ENCODE measurements around the gene POU2AF2. TPM values are rescaled to one million over a fixed set of nuclear protein-coding genes. Genes with fewer than 3 reads are reported as not detected.

The POU2AF2 gene
- total RNA-seq, 1 donor from 2014 or later = not detected

GRCh38 chr11:111269146-111269868 lies 23.8 kb downstream of the POU2AF2 start:
- CTCF ChIA-PET = no interaction called here
- H3K36me3 Mint-ChIP-seq (ENCODE audit: low read depth) = no peaks in the 10 kb centered on the region
- intact Hi-C loops (cut with micrococcal nuclease) = no loop called here
- no peak overlapping the region for H3K4me3 Mint-ChIP-seq
- no peak for DNase-seq
- H3K4me1 Mint-ChIP-seq = peaks cover 14% of the 10 kb centered on the region
- no peak for ATAC-seq (ENCODE audit: low read depth)
- no peaks in the 10 kb centered on the region for H3K9me3 Mint-ChIP-seq
- TF ChIP-seq CTCF (IDR thresholded peaks at IDR 0.05) = no peak
- POLR2A ChIA-PET = no interaction called here
- H3K27ac Mint-ChIP-seq = no peak overlapping the region
- H3K27me3 Mint-ChIP-seq = no peaks in the 10 kb centered on the region

DNA sequence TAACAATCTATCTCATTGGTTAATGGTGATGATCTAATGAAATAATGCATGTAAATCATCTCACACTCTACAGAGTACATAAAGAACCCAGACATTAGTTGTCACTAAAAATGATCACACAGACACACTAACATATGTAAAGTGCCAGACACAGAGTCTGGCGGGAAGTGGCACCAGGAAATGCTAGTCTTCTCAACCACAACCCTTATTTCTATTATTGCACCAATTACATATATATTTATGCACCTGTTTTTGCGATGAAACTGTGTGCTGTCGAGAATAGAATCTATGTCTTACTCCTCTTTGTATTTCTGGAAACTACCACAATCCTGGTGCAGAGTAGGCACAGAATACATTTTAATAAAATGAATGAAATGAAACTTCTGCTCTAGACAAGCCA lies 26.9 kb downstream of the POU2AF2 start:
- intact Hi-C loops (cut with micrococcal nuclease) = no loop called here
- no peak for ATAC-seq (ENCODE audit: low read depth)
- CTCF ChIA-PET = interaction anchor here (0.9 to 1.3 kb wide), 2 partner anchors 14 to 151 kb away, joined by 3 read pairs; no protein-coding TSS in a partner anchor
- Mint-ChIP-seq H3K4me3 (no peak overlapping the region), H3K9me3 (no peaks in the 10 kb centered on the region), H3K4me1 (peaks cover 14% of the 10 kb centered on the region), H3K27ac (no peak overlapping the region), H3K27me3 (no peaks in the 10 kb centered on the region), H3K36me3 (ENCODE audit: low read depth) (no peaks in the 10 kb centered on the region)
- no peak for TF ChIP-seq CTCF (IDR thresholded peaks at IDR 0.05)
- POLR2A ChIA-PET = no interaction called here
- DNase-seq = no peak

GRCh38 chr11:111282562-111283075 lies 37.1 kb downstream of the POU2AF2 start:
- ATAC-seq (ENCODE audit: low read depth) (no peak), DNase-seq (no peak)
- CTCF ChIA-PET = interaction anchor here (0.6 to 12.1 kb wide), 19 partner anchors 8 to 837 kb away, joined by 3 to 231 read pairs (median 4); partner anchors contain the start of genes POU2AF1 and PPP2R1B
- intact Hi-C loops (cut with micrococcal nuclease) = loop anchor here (1.0 to 5.0 kb wide), 10 partner anchors 65 to 834 kb away; no protein-coding TSS in a partner anchor
- no peak for TF ChIP-seq CTCF (IDR thresholded peaks at IDR 0.05)
- Mint-ChIP-seq H3K36me3 (ENCODE audit: low read depth) (no peaks in the 10 kb centered on the region), H3K27ac (no peak overlapping the region), H3K4me3 (no peak overlapping the region), H3K4me1 (peaks cover 13% of the 10 kb centered on the region), H3K9me3 (no peaks in the 10 kb centered on the region), H3K27me3 (no peaks in the 10 kb centered on the region)
- POLR2A ChIA-PET = interaction anchor here (0.7 to 2.1 kb wide), 5 partner anchors 30 to 146 kb away, joined by 3 to 13 read pairs (median 11); no protein-coding TSS in a partner anchor

- intact Hi-C loops (cut with micrococcal nuclease) = loop anchor here (1.0 to 5.0 kb wide), 10 partner anchors 63 to 836 kb away; no protein-coding TSS in a partner anchor
- H3K36me3 Mint-ChIP-seq (ENCODE audit: low read depth) = no peaks in the 10 kb centered on the region
- no peaks in the 10 kb centered on the region for H3K9me3 Mint-ChIP-seq
- POLR2A ChIA-PET = interaction anchor here (0.7 to 2.1 kb wide), 5 partner anchors 93 to 145 kb away, joined by 3 to 12 read pairs (median 4); partner anchors contain the start of gene POU2AF1
- no peak overlapping the region for H3K27ac Mint-ChIP-seq
- ATAC-seq (ENCODE audit: low read depth) (peak; percentile 67), DNase-seq (no peak)
- peak overlapping the region; percentile 58 for H3K4me3 Mint-ChIP-seq
- peaks cover 13% of the 10 kb centered on the region for H3K4me1 Mint-ChIP-seq
- no peaks in the 10 kb centered on the region for H3K27me3 Mint-ChIP-seq
- CTCF ChIA-PET = interaction anchor here (0.6 to 12.1 kb wide), 13 partner anchors 9 to 849 kb away, joined by 3 to 231 read pairs (median 5); partner anchors contain the start of gene POU2AF1
- no peak for TF ChIP-seq CTCF (IDR thresholded peaks at IDR 0.05)
These were observed 38.5 kb downstream of the POU2AF2 start for GRCh38 chr11:111283945-111284481.
